GM19328 (cell line): ENCODE measurements around the gene UACA.
"Not testable (repeated sequence)": the region's sequence is repeated elsewhere in the genome, so short reads cannot be mapped to it uniquely, and the experiment has no call there.

Experiments used
- ATAC-seq: cut with Tn5 transposase; IDR thresholded peaks from one replicate; pipeline ENCODE4 v1.9.1; 2021; ENCODE audit warnings: mild to moderate bottlenecking, moderate library complexity; ENCODE audit not compliant: unreplicated experiment

UACA gene

GRCh38 chr15:70758790-70759462, 4.4 kb downstream of the UACA start:
- ATAC-seq, result no peak

- no peak for ATAC-seq
Measured at GRCh38 chr15:70757627-70758026, 5.7 kb downstream of the UACA start.

GRCh38 chr15:70754862-70755261, 8.5 kb downstream of the UACA start:
- ATAC-seq, result no peak

- ATAC-seq, result no peak
Measured at GRCh38 chr15:70753101-70753829, 10.1 kb downstream of the UACA start.

- no peak for ATAC-seq
Measured at GRCh38 chr15:70752193-70752635, 11.1 kb downstream of the UACA start.

GRCh38 chr15:70750203-70750869, 13.0 kb downstream of the UACA start:
- no peak for ATAC-seq

- ATAC-seq, result no peak
Measured at GRCh38 chr15:70748281-70748747, 15.0 kb downstream of the UACA start.

GRCh38 chr15:70746598-70746997, 16.8 kb downstream of the UACA start:
- not testable (repeated sequence) for ATAC-seq

- no peak for ATAC-seq
Measured at GRCh38 chr15:70742928-70743327, 20.4 kb downstream of the UACA start.

- ATAC-seq, result no peak
Measured at GRCh38 chr15:70741677-70742293, 21.6 kb downstream of the UACA start.

GRCh38 chr15:70741107-70741531, 22.2 kb downstream of the UACA start:
- no peak for ATAC-seq

GRCh38 chr15:70735040-70735439, 28.3 kb downstream of the UACA start:
- not testable (repeated sequence) for ATAC-seq

- no peak for ATAC-seq
Measured at GRCh38 chr15:70729164-70729563, 34.2 kb downstream of the UACA start.

GRCh38 chr15:70726753-70727152, 36.6 kb downstream of the UACA start:
- ATAC-seq, result no peak

GRCh38 chr15:70723927-70724326, 39.4 kb downstream of the UACA start:
- ATAC-seq, result no peak

- no peak for ATAC-seq
Measured at GRCh38 chr15:70723122-70723422, 40.3 kb downstream of the UACA start.

- no peak for ATAC-seq
Measured at GRCh38 chr15:70722266-70723121, 40.9 kb downstream of the UACA start.

GRCh38 chr15:70720228-70721016, 42.9 kb downstream of the UACA start:
- ATAC-seq, result no peak

GRCh38 chr15:70717237-70717793, 46.0 kb downstream of the UACA start:
- no peak for ATAC-seq
